ENCODE data around the gene PCDHA11.
"Not testable (repeated sequence)": the region's sequence is repeated elsewhere in the genome, so short reads cannot be mapped to it uniquely, and the experiment has no call there.

The PCDHA11 gene

GRCh38 chr5:140868721-140869554, at the start of gene PCDHA11:
TSS of gene PCDHA11 (plus strand) at chr5:140868957. CDS start at chr5:140869104, 147 bp downstream.
- Mint-ChIP-seq H3K9me3 (peaks cover 16% of the 10 kb centered on the region), H3K4me1 (ENCODE audit: low read depth) (no peaks in the 10 kb centered on the region), H3K27me3 (peaks cover 44% of the 10 kb centered on the region), H3K27ac (no peak within 1 kb of the TSS), H3K4me3 (no peak within 1 kb of the TSS), H3K36me3 (ENCODE audit: low read depth) (peaks cover 7% of the 10 kb centered on the region)
- DNase-seq = no peak

GRCh38 chr5:140821375-140822280, 47.1 kb upstream of the PCDHA11 start, which contains the start of gene PCDHA5:
TSS of gene PCDHA5 (plus strand) at chr5:140821613.
- peaks cover 28% of the 10 kb centered on the region for H3K27me3 Mint-ChIP-seq
- no peak within 1 kb of the TSS for H3K27ac Mint-ChIP-seq
- H3K4me3 Mint-ChIP-seq = no peak within 1 kb of the TSS
- H3K4me1 Mint-ChIP-seq (ENCODE audit: low read depth) = no peaks in the 10 kb centered on the region
- DNase-seq = peak; percentile 32
- peaks cover 17% of the 10 kb centered on the region for H3K9me3 Mint-ChIP-seq
- peaks cover 6% of the 10 kb centered on the region for H3K36me3 Mint-ChIP-seq (ENCODE audit: low read depth)

- no peak overlapping the region for H3K27ac Mint-ChIP-seq
- no peak overlapping the region for H3K4me3 Mint-ChIP-seq
- H3K36me3 Mint-ChIP-seq (ENCODE audit: low read depth) = peaks cover 6% of the 10 kb centered on the region
- H3K4me1 Mint-ChIP-seq (ENCODE audit: low read depth) = no peaks in the 10 kb centered on the region
- peaks cover 22% of the 10 kb centered on the region for H3K9me3 Mint-ChIP-seq
- peaks cover 34% of the 10 kb centered on the region for H3K27me3 Mint-ChIP-seq
- no peak for DNase-seq
Measured at GRCh38 chr5:140822281-140822629, 46.5 kb upstream of the PCDHA11 start.

GRCh38 chr5:140822969-140823368, 45.8 kb upstream of the PCDHA11 start:
- not testable (repeated sequence) for H3K27ac Mint-ChIP-seq; H3K36me3 Mint-ChIP-seq (ENCODE audit: low read depth)
- H3K27me3 Mint-ChIP-seq = peaks cover 34% of the 10 kb centered on the region

GRCh38 chr5:140823475-140823874, 45.3 kb upstream of the PCDHA11 start:
- Mint-ChIP-seq H3K4me3 (no peak overlapping the region), H3K9me3 (peaks cover 28% of the 10 kb centered on the region), H3K36me3 (ENCODE audit: low read depth) (peaks cover 12% of the 10 kb centered on the region), H3K27ac (no peak overlapping the region), H3K4me1 (ENCODE audit: low read depth) (no peaks in the 10 kb centered on the region), H3K27me3 (peaks cover 37% of the 10 kb centered on the region)
- no peak for DNase-seq

More at GRCh38 chr5:140822969-140823368, 45.8 kb upstream of the PCDHA11 start:
- H3K9me3 Mint-ChIP-seq = peaks cover 24% of the 10 kb centered on the region
- not testable (repeated sequence) for H3K4me3 Mint-ChIP-seq; H3K4me1 Mint-ChIP-seq (ENCODE audit: low read depth); DNase-seq

GRCh38 chr5:140827704-140828361, 40.9 kb upstream of the PCDHA11 start, which contains the start of gene PCDHA6:
TSS of gene PCDHA6 (plus strand) at chr5:140827960. CDS start at chr5:140828092, 132 bp downstream.
- H3K4me1 Mint-ChIP-seq (ENCODE audit: low read depth) = no peaks in the 10 kb centered on the region
- H3K27ac Mint-ChIP-seq = no peak within 1 kb of the TSS
- peaks cover 58% of the 10 kb centered on the region for H3K27me3 Mint-ChIP-seq
- H3K9me3 Mint-ChIP-seq = peaks cover 32% of the 10 kb centered on the region
- H3K4me3 Mint-ChIP-seq = no peak within 1 kb of the TSS
- no peak for DNase-seq
- peaks cover 14% of the 10 kb centered on the region for H3K36me3 Mint-ChIP-seq (ENCODE audit: low read depth)

GRCh38 chr5:140828362-140828737, 40.4 kb upstream of the PCDHA11 start:
- Mint-ChIP-seq H3K9me3 (peaks cover 34% of the 10 kb centered on the region), H3K36me3 (ENCODE audit: low read depth) (peaks cover 14% of the 10 kb centered on the region), H3K4me3 (no peak overlapping the region)

GRCh38 chr5:140829511-140830501, 39.0 kb upstream of the PCDHA11 start:
- Mint-ChIP-seq H3K27me3 (peaks cover 73% of the 10 kb centered on the region), H3K9me3 (peaks cover 40% of the 10 kb centered on the region), H3K36me3 (ENCODE audit: low read depth) (peaks cover 15% of the 10 kb centered on the region)
- H3K27ac Mint-ChIP-seq; H3K4me3 Mint-ChIP-seq; H3K4me1 Mint-ChIP-seq (ENCODE audit: low read depth); DNase-seq: not testable (repeated sequence)

More at GRCh38 chr5:140828362-140828737, 40.4 kb upstream of the PCDHA11 start:
- Mint-ChIP-seq H3K27me3 (peaks cover 62% of the 10 kb centered on the region), H3K27ac (no peak overlapping the region), H3K4me1 (ENCODE audit: low read depth) (no peaks in the 10 kb centered on the region)
- DNase-seq = no peak

- H3K4me1 Mint-ChIP-seq (ENCODE audit: low read depth) = peaks cover 5% of the 10 kb centered on the region
- peaks cover 61% of the 10 kb centered on the region for H3K27me3 Mint-ChIP-seq
- H3K9me3 Mint-ChIP-seq = peaks cover 21% of the 10 kb centered on the region
- peaks cover 5% of the 10 kb centered on the region for H3K36me3 Mint-ChIP-seq (ENCODE audit: low read depth)
- H3K27ac Mint-ChIP-seq = peak within 1 kb of the TSS; percentile 23
- no peak within 1 kb of the TSS for H3K4me3 Mint-ChIP-seq
- no peak for DNase-seq
Measured at GRCh38 chr5:140833993-140834392, 34.8 kb upstream of the PCDHA11 start, which contains the start of gene PCDHA7. TSS of gene PCDHA7 (plus strand) at chr5:140834269. CDS start at chr5:140834384, 115 bp downstream.

- DNase-seq; H3K36me3 Mint-ChIP-seq (ENCODE audit: low read depth); H3K4me1 Mint-ChIP-seq (ENCODE audit: low read depth); H3K4me3 Mint-ChIP-seq: not testable (repeated sequence)
- Mint-ChIP-seq H3K27me3 (peaks cover 60% of the 10 kb centered on the region), H3K9me3 (peaks cover 24% of the 10 kb centered on the region), H3K27ac (peak overlapping the region; percentile 23)
Measured at GRCh38 chr5:140834439-140835008, 34.2 kb upstream of the PCDHA11 start.

GRCh38 chr5:140835622-140836510, 32.9 kb upstream of the PCDHA11 start:
- no peak for DNase-seq
- H3K27me3 Mint-ChIP-seq = peaks cover 65% of the 10 kb centered on the region
- peaks cover 3% of the 10 kb centered on the region for H3K36me3 Mint-ChIP-seq (ENCODE audit: low read depth)
- H3K4me3 Mint-ChIP-seq = no peak overlapping the region
- H3K4me1 Mint-ChIP-seq (ENCODE audit: low read depth) = peaks cover 5% of the 10 kb centered on the region
- no peak overlapping the region for H3K27ac Mint-ChIP-seq
- H3K9me3 Mint-ChIP-seq = peaks cover 27% of the 10 kb centered on the region

All from activated T-cell treated with anti-CD3 and anti-CD28 coated beads, Interleukin-2, amount 50 U/mL, for 24 hours (primary cell).